ENCODE measurements around the gene LRRC49.

- TF ChIP-seq EZH2 (IDR thresholded peaks at IDR 0.05; ENCODE audit: borderline replicate concordance, low read depth, low read length, poor library complexity, severe bottlenecking) = no peak
- TF ChIP-seq, protein P1, sequence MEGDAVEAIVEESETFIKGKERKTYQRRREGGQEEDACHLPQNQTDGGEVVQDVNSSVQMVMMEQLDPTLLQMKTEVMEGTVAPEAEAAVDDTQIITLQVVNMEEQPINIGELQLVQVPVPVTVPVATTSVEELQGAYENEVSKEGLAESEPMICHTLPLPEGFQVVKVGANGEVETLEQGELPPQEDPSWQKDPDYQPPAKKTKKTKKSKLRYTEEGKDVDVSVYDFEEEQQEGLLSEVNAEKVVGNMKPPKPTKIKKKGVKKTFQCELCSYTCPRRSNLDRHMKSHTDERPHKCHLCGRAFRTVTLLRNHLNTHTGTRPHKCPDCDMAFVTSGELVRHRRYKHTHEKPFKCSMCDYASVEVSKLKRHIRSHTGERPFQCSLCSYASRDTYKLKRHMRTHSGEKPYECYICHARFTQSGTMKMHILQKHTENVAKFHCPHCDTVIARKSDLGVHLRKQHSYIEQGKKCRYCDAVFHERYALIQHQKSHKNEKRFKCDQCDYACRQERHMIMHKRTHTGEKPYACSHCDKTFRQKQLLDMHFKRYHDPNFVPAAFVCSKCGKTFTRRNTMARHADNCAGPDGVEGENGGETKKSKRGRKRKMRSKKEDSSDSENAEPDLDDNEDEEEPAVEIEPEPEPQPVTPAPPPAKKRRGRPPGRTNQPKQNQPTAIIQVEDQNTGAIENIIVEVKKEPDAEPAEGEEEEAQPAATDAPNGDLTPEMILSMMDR (conservative IDR thresholded peaks at IDR 0.05; ENCODE audit: low read depth, low read length) = no peak
Measured at GRCh38 chr15:70863450-70864218, 29.0 kb upstream of the LRRC49 start.
